Spinal cord (tissue), 10 donors: ENCODE measurements around the gene ATP6V1B1. TPM values are rescaled to one million over a fixed set of nuclear protein-coding genes. Genes with fewer than 3 reads are reported as not detected.
A peak's percentile ranks its signal among the peaks of the same experiment; 100 is the strongest.

ENCODE experiments used
- DNase-seq, 6 donors: peaks; one replicate each; pipeline versions ENCODE4 v3.0.0 to v3.0.0-alpha.2; 2013 to 2015; ENCODE audit warnings: low spot score in 6 of 6, low read depth in 4 of 6
- H3K27ac ChIP-seq: one replicate; pipeline ENCODE4 v1.5.1; 2013; ENCODE audit warnings: low read depth, low read length, control low read depth
- H3K27me3 ChIP-seq: one replicate; pipeline ENCODE4 v1.6.1; 2013; ENCODE audit warnings: low read length; ENCODE audit not compliant: control insufficient read depth, insufficient read depth
- H3K36me3 ChIP-seq: one replicate; pipeline ENCODE4 v1.6.1; 2013; ENCODE audit warnings: low read length; ENCODE audit not compliant: control insufficient read depth, insufficient read depth
- H3K4me1 ChIP-seq: one replicate; pipeline ENCODE4 v1.6.1; 2013; ENCODE audit warnings: low read length; ENCODE audit not compliant: control insufficient read depth, insufficient read depth
- H3K4me3 ChIP-seq: one replicate; pipeline ENCODE4 v1.5.1; 2013; ENCODE audit warnings: low read depth, low read length, control low read depth
- H3K9me3 ChIP-seq: one replicate; pipeline ENCODE4 v1.6.1; 2013; ENCODE audit warnings: low read length; ENCODE audit not compliant: control insufficient read depth, insufficient read depth
- WGBS: methylation state at CpG from one replicate; pipeline ENCODE4 v1.1.5; 2013; ENCODE audit warnings: missing lambda C conversion rate; ENCODE audit not compliant: insufficient coverage; 5-methylcytosine and 5-hydroxymethylcytosine counted together
- long read RNA-seq, 4 donors: transcript quantifications; one replicate each; lab custom pipeline, GENCODE V29; 2026
- polyA plus RNA-seq, 2 donors: library from polyadenylated mRNA; unstranded; fragments of 120-200 nt; gene quantifications; one replicate each; pipeline ENCODE4 v1.2.1, GENCODE V29; 2013; ENCODE audit not compliant: insufficient read length in 2 of 2
- total RNA-seq, 2 donors: library from RNA; depleted of rRNA in 1 of 2; stranded (reverse); fragments of 120-200 nt in 1 of 2; fragments of >200 nt in 1 of 2; gene quantifications; one replicate each; pipeline versions ENCODE4 v1.2.3 to v1.2.4, GENCODE V29; 2013 to 2014
- donor health status: healthy.

The ATP6V1B1 gene
- total RNA-seq (under 1 TPM in 1 of 2 donors, not detected in 1; 0.39 TPM), polyA plus RNA-seq (under 1 TPM; 0.40 to 0.59 TPM)
- long read RNA-seq, donor 1 = 0 reads
- long read RNA-seq, donor 2 = 0 reads
- long read RNA-seq, donor 3 = 0 reads
- long read RNA-seq, donor 4 = 0 reads

DNA sequence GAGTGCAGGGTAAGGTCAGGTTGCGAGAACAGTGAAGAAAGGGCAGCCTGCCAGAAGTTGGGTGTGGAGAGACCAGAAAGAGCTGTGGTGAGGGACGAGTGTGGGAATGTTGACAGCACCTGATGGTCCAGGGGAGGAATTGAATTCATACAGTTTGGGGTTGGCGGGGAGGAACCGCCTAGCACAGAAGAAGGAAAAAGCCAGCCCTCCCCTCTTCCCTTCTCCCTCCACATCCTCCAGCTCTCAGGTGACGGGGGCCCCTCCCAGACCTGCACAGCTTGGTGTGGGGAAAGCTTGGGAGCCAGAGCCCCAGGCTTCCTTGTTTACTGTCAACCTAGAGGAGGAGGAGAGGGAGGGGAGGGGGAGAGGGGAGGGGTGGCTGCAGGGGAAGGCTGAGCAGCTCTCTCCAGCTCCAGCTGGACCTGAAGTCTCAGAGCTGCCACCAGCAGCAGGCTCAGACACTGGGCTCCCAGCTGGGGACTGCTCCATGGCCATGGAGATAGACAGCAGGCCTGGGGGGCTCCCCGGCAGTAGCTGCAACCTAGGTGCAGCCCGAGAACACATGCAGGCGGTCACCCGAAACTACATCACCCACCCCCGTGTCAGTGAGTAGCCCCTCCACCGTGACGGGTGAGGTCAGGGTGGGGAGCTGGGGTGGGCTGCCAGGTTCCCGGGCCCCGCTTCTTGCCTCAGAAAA, at the start of gene ATP6V1B1:
Gene ATP6V1B1 (plus strand): TSS at position 433 of the 697 bp plus-strand sequence. CDS start 55 bp downstream, at position 488.
- 43% methylated on average over 6 of the region's 14 CpGs for WGBS
- Histone ChIP-seq H3K4me1 (no peaks in the 10 kb centered on the region), H3K36me3 (peaks cover 4% of the 10 kb centered on the region), H3K27me3 (peaks cover 21% of the 10 kb centered on the region), H3K9me3 (no peaks in the 10 kb centered on the region), H3K27ac (no peak within 1 kb of the TSS), H3K4me3 (no peak within 1 kb of the TSS)
- DNase-seq = no peak

DNA sequence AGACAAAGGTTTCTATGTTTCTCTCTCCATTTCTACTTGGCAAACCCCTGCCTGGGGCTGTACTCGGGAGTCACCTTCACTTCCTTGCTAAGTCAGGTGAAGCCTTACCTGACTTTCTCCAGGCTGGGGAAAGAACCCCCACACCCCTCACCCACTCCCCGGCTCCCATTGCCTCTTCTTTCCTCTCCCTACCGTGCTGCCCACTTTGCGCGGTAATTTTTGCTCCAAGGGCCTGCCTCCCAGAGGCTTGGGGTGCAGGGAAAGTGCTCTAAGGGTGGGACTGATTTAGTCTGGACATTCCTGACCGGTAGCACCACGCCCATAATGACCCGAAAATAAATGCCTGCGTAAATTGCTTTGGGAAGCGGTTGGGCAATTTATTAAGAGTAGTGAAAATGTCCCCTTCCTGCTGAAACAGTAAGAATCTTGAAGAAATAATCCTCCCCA, 49.1 kb upstream of the ATP6V1B1 start:
- DNase-seq = no peak
- H3K27ac ChIP-seq = no peak overlapping the region
- H3K4me3 ChIP-seq = no peak overlapping the region
- no peaks in the 10 kb centered on the region for H3K36me3 ChIP-seq
- 0% methylated on average over 1 of the region's 10 CpGs for WGBS
- H3K27me3 ChIP-seq = peaks cover 92% of the 10 kb centered on the region
- no peaks in the 10 kb centered on the region for H3K9me3 ChIP-seq
- H3K4me1 ChIP-seq = peaks cover 19% of the 10 kb centered on the region

DNA sequence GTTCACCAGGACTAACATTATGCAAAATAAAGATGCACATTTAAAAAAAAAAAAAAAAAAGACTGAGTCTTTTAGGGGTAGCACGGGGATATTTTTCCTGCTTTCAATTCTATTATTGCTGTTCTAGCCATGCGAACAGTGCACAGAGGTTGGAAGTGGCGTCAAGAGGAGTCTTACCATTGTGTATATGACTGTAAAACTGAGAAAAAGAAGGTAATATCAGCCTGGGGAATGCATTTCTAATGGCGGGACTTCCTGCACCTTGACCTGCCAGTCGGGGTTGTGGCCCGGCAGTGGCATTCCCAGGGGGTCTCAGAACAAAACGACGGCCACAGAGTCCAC, 48.5 kb upstream of the ATP6V1B1 start:
- Histone ChIP-seq H3K27ac (no peak overlapping the region), H3K9me3 (no peaks in the 10 kb centered on the region), H3K4me3 (peak overlapping the region; percentile 24), H3K27me3 (peaks cover 98% of the 10 kb centered on the region), H3K36me3 (no peaks in the 10 kb centered on the region), H3K4me1 (peaks cover 19% of the 10 kb centered on the region)
- no peak for DNase-seq
- 2% methylated on average over 7 of the region's 8 CpGs for WGBS

DNA sequence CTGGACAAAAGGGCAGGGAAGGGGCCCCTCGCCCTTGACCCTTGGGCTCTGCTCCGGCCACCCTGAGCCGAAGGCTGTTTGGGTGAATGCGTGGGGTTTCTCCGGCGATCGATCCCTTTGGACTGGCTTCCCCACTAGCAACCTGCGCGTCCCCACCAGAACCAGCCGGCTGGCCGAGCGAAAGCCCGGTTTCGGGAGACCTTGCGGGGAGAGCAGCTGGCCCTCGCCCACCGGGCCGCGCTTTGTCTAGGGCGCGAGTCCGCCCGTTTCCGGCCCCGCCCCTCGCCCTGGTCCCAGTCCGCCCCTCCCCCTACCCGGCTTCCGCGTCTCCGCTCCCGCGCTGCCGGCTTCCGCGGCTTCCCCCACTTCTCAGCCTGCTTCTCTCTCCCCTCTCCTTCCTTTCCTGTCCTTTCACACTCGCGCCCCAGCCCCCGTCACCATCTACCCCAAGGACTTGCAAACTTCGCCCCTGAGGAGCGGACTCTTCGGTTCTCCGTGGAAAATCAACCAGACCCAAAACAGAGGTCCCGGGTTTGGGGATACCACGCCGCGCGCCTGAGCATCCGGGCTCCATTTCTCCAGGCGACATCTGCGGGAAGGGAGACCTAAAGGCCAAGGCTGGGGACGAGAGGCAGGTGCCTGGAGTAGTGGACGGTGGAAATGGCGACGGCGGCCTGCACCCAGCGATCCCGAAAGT, 48.0 kb upstream of the ATP6V1B1 start:
- Histone ChIP-seq H3K27ac (no peak overlapping the region), H3K9me3 (no peaks in the 10 kb centered on the region), H3K36me3 (no peaks in the 10 kb centered on the region), H3K4me3 (peak overlapping the region; percentile 24), H3K4me1 (peaks cover 19% of the 10 kb centered on the region), H3K27me3 (peaks cover 100% of the 10 kb centered on the region)
- WGBS = under 1% methylated on average over 58 of the region's 58 CpGs
- peak in 2 of 6 donors; percentile 49 to 74 for DNase-seq

DNA sequence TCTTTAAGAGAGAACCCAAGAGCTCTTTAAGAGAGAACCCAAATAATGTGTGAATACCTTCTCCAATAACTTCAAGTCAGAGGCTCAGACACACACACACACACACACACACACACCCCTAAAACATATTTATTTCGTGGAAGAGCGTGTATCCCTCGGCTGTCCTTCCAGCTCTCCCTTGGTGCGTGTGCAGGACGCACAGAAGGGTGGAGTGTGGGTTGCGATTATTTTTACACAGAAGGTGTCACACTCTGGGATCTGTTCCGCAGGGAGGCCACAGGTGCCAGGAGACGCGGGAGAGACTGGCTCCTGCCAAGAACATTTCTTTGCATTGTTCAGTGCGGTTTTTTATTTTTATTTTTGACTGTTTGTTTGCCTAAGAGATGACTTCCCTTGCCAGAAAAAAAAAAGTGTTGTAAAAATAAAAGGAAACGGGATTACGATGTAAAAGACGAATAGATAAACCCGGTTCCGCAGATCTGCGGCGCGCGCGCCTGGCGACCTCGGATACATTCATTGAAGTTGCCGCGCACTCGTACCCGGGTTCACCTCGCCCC, 47.3 kb upstream of the ATP6V1B1 start:
- Histone ChIP-seq H3K9me3 (no peaks in the 10 kb centered on the region), H3K27me3 (peaks cover 99% of the 10 kb centered on the region), H3K27ac (no peak overlapping the region), H3K36me3 (no peaks in the 10 kb centered on the region), H3K4me3 (no peak overlapping the region), H3K4me1 (peaks cover 19% of the 10 kb centered on the region)
- 2% methylated on average over 26 of the region's 27 CpGs for WGBS
- peak in 2 of 6 donors; percentile 20 to 39 for DNase-seq

DNA sequence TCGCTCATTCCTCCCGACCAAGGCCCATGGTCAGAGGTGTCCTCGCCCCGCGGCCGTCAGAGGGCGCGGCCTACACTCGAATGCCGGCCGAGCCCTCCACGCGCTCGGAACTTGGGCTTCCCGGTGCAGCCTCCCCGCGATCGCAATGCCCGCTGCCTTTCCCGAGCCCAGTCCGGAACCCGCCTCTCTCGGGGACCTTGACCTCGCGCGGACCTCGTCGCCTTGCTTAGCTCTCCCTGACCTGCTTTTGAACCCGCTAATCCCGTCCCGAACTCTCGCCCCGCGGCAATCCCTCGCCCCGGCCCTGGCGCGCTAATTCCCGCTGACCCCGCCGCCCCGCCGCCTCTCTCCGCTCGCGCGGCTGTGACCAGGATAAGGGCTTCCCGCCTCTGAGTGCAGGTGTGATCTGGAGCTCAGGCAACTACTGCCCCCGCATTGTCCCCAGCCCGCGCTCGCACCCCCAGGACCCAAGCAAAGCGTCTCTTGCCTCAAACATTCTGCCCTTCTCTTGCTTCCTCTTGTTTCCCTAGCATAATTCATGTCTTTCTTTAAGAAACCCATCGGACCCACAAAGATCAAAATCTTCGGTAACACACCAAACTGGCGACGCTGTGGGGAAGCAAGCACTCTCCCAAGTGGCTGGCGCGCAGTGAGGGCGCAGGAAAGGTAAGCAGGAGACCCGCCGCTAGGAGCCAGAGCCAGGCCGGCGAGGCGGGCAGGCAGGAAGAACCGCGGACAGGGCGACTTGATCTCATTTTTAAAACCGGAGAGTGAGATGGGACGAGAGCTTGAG, 46.6 kb upstream of the ATP6V1B1 start:
- H3K27ac ChIP-seq = no peak overlapping the region
- 1% methylated on average over 70 of the region's 70 CpGs for WGBS
- peaks cover 100% of the 10 kb centered on the region for H3K27me3 ChIP-seq
- no peak overlapping the region for H3K4me3 ChIP-seq
- H3K9me3 ChIP-seq = no peaks in the 10 kb centered on the region
- DNase-seq = peak in 1 of 6 donors; percentile 37
- H3K4me1 ChIP-seq = peaks cover 19% of the 10 kb centered on the region
- no peaks in the 10 kb centered on the region for H3K36me3 ChIP-seq

DNA sequence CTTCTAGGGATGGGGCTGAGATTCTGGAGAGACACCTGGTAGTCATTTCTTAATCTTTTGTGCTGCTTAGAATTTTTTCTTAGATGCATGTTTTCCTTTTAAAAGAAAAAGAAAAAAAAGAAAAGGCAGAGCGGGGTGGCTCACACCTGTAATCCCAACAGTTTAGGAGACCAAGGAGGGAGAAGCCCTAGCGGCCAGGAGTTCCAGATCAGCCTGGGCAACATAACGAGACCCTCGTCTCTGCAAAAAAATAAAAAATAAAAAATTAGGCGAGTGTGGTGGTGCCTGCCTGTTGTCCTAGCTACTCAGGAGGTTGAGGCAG, 46.0 kb upstream of the ATP6V1B1 start:
- Histone ChIP-seq H3K36me3 (no peaks in the 10 kb centered on the region), H3K4me1 (peaks cover 19% of the 10 kb centered on the region), H3K27ac (no peak overlapping the region), H3K27me3 (peaks cover 100% of the 10 kb centered on the region), H3K9me3 (no peaks in the 10 kb centered on the region), H3K4me3 (no peak overlapping the region)
- DNase-seq = no peak
- 27% methylated on average over 3 of the region's 5 CpGs for WGBS

DNA sequence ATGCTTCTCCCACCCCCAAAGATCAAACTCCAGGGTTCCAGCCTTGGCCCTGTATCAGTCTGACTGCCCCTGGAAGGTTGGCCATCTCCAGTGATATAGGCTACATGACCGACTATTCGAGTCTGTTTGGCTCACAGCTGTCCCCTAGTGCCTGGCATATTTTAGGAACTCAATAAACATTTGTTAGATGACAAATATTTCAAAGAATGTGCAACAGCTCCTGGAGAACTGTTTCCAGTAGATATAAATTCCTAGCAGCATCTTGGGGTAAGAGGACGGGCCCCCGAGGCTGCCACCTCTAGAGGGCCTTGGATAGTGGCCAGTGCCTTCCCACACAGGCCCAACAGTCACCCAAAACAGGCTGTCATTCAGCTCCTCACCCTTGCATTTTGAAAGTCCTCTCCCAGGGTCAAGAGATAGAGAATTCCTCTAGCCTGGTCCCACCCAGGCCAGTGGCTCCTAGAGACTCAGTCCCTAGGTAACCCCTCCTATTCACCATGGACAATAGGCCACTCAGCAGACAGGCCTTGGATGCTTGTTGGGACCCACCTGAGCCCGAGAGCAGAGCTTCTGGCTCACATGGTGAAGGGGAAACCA, 45.1 kb upstream of the ATP6V1B1 start:
- Histone ChIP-seq H3K27me3 (peaks cover 100% of the 10 kb centered on the region), H3K4me1 (peaks cover 19% of the 10 kb centered on the region), H3K36me3 (no peaks in the 10 kb centered on the region), H3K9me3 (no peaks in the 10 kb centered on the region), H3K4me3 (no peak overlapping the region), H3K27ac (no peak overlapping the region)
- no peak for DNase-seq
- WGBS = 69% methylated on average over 2 of the region's 5 CpGs
